GM12874 (cell line): ENCODE results near the gene TESK2.

Experiments
- CTCF ChIP-seq: IDR thresholded peaks from 2 replicates; pipeline ENCODE4 v1.5.1; 2011; ENCODE audit warnings: low read depth, mild to moderate bottlenecking, control low read depth, low read length, moderate library complexity; ENCODE audit not compliant: insufficient read depth

Gene TESK2

GRCh38 chr1:45395051-45395450 is 95.9 kb downstream of the TESK2 start:
- no peak for TF ChIP-seq CTCF

GRCh38 chr1:45394342-45394741 is 96.6 kb downstream of the TESK2 start:
- no peak for TF ChIP-seq CTCF

GRCh38 chr1:45393718-45394302 is 97.2 kb downstream of the TESK2 start:
- TF ChIP-seq CTCF: no peak

GRCh38 chr1:45386219-45386618 is 104.7 kb downstream of the TESK2 start:
- no peak for TF ChIP-seq CTCF

- no peak for TF ChIP-seq CTCF
Measured at GRCh38 chr1:45385302-45385701, 105.7 kb downstream of the TESK2 start.

GRCh38 chr1:45383191-45383590 is 107.8 kb downstream of the TESK2 start:
- no peak for TF ChIP-seq CTCF

- TF ChIP-seq CTCF: no peak
Measured at GRCh38 chr1:45381243-45381642, 109.7 kb downstream of the TESK2 start.

GRCh38 chr1:45380730-45381129 is 110.2 kb downstream of the TESK2 start:
- no peak for TF ChIP-seq CTCF
